Measurements from ENCODE around the gene SPTBN4.

GRCh38 chr19:40605216-40605971 lies 138.6 kb downstream of the SPTBN4 start:
- TF ChIP-seq CTCF (IDR thresholded peaks at IDR 0.05) (peak in 3 of 7 experiments; percentile 12 to 30 (median 20)), POLR2A (IDR thresholded peaks at IDR 0.05) (no peak), POLR2AphosphoS5 (IDR thresholded peaks at IDR 0.05) (peak in 2 of 3 donors; percentile 80 to 87)
